ENCODE measurements around the gene PAX8.
A peak's percentile ranks its signal among the peaks of the same experiment; 100 is the strongest.

PAX8 gene

GRCh38 chr2:113200236-113200635, 78.5 kb downstream of the PAX8 start:
- TF ChIP-seq USF1 (IDR thresholded peaks at IDR 0.05) (no peak), EGR1 (IDR thresholded peaks at IDR 0.05) (no peak), CREB1 (IDR thresholded peaks at IDR 0.05; ENCODE audit: low read depth) (no peak), TEAD4 (IDR thresholded peaks at IDR 0.05) (no peak), CEBPB (IDR thresholded peaks at IDR 0.05) (no peak), TAF1 (IDR thresholded peaks at IDR 0.05; ENCODE audit: low read depth) (no peak), EP300 (IDR thresholded peaks at IDR 0.05; ENCODE audit: borderline replicate concordance) (no peak), TCF12 (IDR thresholded peaks at IDR 0.05; ENCODE audit: low read depth) (no peak), FOXM1 (IDR thresholded peaks at IDR 0.05; ENCODE audit: borderline replicate concordance, low read depth) (no peak), ZBTB7A (IDR thresholded peaks at IDR 0.05; ENCODE audit: low read depth) (no peak)

GRCh38 chr2:113198790-113199612, 79.7 kb downstream of the PAX8 start:
- TF ChIP-seq ZBTB7A (IDR thresholded peaks at IDR 0.05; ENCODE audit: low read depth) (no peak; the same call in 1 of the 2 replicates), MAX (IDR thresholded peaks at IDR 0.05) (peak; percentile 89), USF1 (IDR thresholded peaks at IDR 0.05) (no peak), EGR1 (IDR thresholded peaks at IDR 0.05) (no peak), TEAD4 (IDR thresholded peaks at IDR 0.05) (no peak), REST (IDR thresholded peaks at IDR 0.05; ENCODE audit: low read depth) (no peak), TAF1 (IDR thresholded peaks at IDR 0.05; ENCODE audit: low read depth) (peak; percentile 65; the same call in 1 of the 2 replicates), NFIC (IDR thresholded peaks at IDR 0.05) (peak; percentile 6; the same call in 1 of the 2 replicates), EP300 (IDR thresholded peaks at IDR 0.05; ENCODE audit: borderline replicate concordance) (no peak; the same call in 1 of the 2 replicates), YY1 (IDR thresholded peaks at IDR 0.05; ENCODE audit: low read depth) (0 out of 2 replicates have a peak, but pooled peaks have one; percentile 8), CEBPB (IDR thresholded peaks at IDR 0.05) (no peak), CREB1 (IDR thresholded peaks at IDR 0.05; ENCODE audit: low read depth) (no peak), RAD21 (IDR thresholded peaks at IDR 0.05; ENCODE audit: low read depth) (peak; percentile 77), FOXM1 (IDR thresholded peaks at IDR 0.05; ENCODE audit: borderline replicate concordance, low read depth) (no peak), TCF12 (IDR thresholded peaks at IDR 0.05; ENCODE audit: low read depth) (peak; percentile 67; the same call in 1 of the 2 replicates)

- TF ChIP-seq TEAD4 (IDR thresholded peaks at IDR 0.05): no peak
- no peak for TF ChIP-seq EP300 (IDR thresholded peaks at IDR 0.05; ENCODE audit: borderline replicate concordance)
- TF ChIP-seq CREB1 (IDR thresholded peaks at IDR 0.05; ENCODE audit: low read depth): no peak
These were observed 80.5 kb downstream of the PAX8 start for GRCh38 chr2:113198048-113198789.

DNA sequence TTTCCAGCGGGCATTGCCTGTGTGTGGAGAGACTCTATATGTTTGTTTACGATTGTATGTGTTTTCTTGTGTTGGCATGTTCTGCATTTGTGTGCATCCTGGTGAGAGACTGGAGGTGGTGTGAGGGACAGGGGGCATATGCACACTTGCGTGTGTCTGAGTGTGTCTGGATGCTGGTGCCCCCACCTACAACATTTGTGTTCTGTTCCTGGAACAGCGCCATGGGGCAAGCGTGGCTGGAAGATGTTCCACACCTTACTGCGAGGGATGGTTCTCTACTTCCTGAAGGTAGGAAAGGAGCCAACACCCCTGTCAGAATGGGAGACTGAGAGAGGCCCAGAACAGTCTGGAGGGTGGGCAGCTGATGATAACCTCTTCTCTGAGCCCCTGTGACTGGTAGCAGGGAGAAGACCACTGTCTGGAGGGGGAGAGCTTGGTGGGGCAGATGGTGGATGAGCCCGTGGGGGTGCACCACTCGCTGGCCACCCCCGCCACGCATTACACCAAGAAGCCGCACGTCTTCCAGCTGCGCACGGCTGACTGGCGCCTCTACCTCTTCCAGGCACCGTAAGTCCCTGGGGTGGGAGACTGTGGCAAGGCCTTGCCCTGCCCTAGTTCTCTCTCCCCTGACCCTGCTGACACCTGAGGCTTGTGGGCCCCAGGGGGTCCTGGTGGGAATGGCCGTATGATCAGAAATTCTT, 81.2 kb downstream of the PAX8 start:
- TF ChIP-seq TEAD4 (IDR thresholded peaks at IDR 0.05) (no peak), RAD21 (IDR thresholded peaks at IDR 0.05; ENCODE audit: low read depth) (no peak), REST (IDR thresholded peaks at IDR 0.05; ENCODE audit: low read depth) (no peak), YY1 (IDR thresholded peaks at IDR 0.05; ENCODE audit: low read depth) (no peak), TAF1 (IDR thresholded peaks at IDR 0.05; ENCODE audit: low read depth) (no peak), TCF12 (IDR thresholded peaks at IDR 0.05; ENCODE audit: low read depth) (no peak), NFIC (IDR thresholded peaks at IDR 0.05) (no peak)

DNA sequence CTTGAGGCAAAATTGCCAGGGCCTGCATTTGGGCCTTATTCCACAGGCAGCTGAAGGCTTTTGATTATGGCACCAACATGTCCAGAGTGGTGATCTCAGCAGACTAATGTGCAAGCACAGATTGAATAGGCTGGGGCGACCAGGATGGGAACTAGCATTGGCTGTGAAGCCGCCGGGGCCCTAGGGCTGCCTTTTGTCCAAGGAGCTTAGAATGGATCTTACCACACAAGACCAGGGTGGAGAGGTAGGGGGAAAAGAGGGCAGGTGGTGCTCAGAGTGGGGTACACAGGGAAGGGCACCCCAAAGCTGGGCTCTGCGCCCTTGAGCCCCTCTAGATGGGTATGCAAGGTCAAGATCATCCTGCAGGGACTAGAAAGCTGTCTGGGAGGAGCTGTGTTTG, 81.9 kb downstream of the PAX8 start:
- TF ChIP-seq TEAD4 (IDR thresholded peaks at IDR 0.05): no peak
- TF ChIP-seq YY1 (IDR thresholded peaks at IDR 0.05; ENCODE audit: low read depth): no peak
- TF ChIP-seq EGR1 (IDR thresholded peaks at IDR 0.05): no peak
- TF ChIP-seq ZBTB7A (IDR thresholded peaks at IDR 0.05; ENCODE audit: low read depth): no peak
- no peak for TF ChIP-seq REST (IDR thresholded peaks at IDR 0.05; ENCODE audit: low read depth)
- TF ChIP-seq NFIC (IDR thresholded peaks at IDR 0.05): no peak
- no peak for TF ChIP-seq FOXM1 (IDR thresholded peaks at IDR 0.05; ENCODE audit: borderline replicate concordance, low read depth)
- TF ChIP-seq USF1 (IDR thresholded peaks at IDR 0.05): no peak
- no peak for TF ChIP-seq TAF1 (IDR thresholded peaks at IDR 0.05; ENCODE audit: low read depth)
- no peak for TF ChIP-seq TCF12 (IDR thresholded peaks at IDR 0.05; ENCODE audit: low read depth)
- TF ChIP-seq CEBPB (IDR thresholded peaks at IDR 0.05): no peak
- no peak for TF ChIP-seq RAD21 (IDR thresholded peaks at IDR 0.05; ENCODE audit: low read depth)
- TF ChIP-seq MAX (IDR thresholded peaks at IDR 0.05): no peak
- TF ChIP-seq EP300 (IDR thresholded peaks at IDR 0.05; ENCODE audit: borderline replicate concordance): no peak
- TF ChIP-seq CREB1 (IDR thresholded peaks at IDR 0.05; ENCODE audit: low read depth): no peak
